Esophagus (tissue), 2 donors: ENCODE results near the gene AP2A1. TPM values are rescaled to one million over a fixed set of nuclear protein-coding genes. Genes with fewer than 3 reads are reported as not detected.

Experiments
- H3K27ac ChIP-seq, 2 donors: one replicate each; pipeline ENCODE4 v1.5.1; 2013; ENCODE audit warnings: low read depth in 2 of 2, mild to moderate bottlenecking in 2 of 2, inconsistent platforms in 1 of 2, low read length in 1 of 2, moderate library complexity in 1 of 2
- H3K27me3 ChIP-seq, 2 donors: one replicate each; pipeline ENCODE4 v1.6.1; 2013; ENCODE audit warnings: low read length in 2 of 2, control low read depth in 1 of 2, mild to moderate bottlenecking in 1 of 2; ENCODE audit not compliant: insufficient read depth in 2 of 2, control insufficient read depth in 1 of 2
- H3K36me3 ChIP-seq, 2 donors: one replicate each; pipeline ENCODE4 v1.6.1; 2013; ENCODE audit warnings: low read length in 1 of 2; ENCODE audit not compliant: control insufficient read depth in 2 of 2, insufficient read depth in 2 of 2
- H3K4me1 ChIP-seq, 2 donors: one replicate each; pipeline ENCODE4 v1.6.1; 2013; ENCODE audit warnings: low read length in 1 of 2; ENCODE audit not compliant: control insufficient read depth in 2 of 2, insufficient read depth in 2 of 2
- H3K4me3 ChIP-seq, 2 donors: one replicate each; pipeline ENCODE4 v1.5.1; 2013; ENCODE audit warnings: low read length in 2 of 2, mild to moderate bottlenecking in 2 of 2, low read depth in 1 of 2, moderate library complexity in 1 of 2
- H3K9me3 ChIP-seq, 2 donors: one replicate each; pipeline ENCODE4 v1.6.1; 2013; ENCODE audit warnings: mild to moderate bottlenecking in 2 of 2, low read depth in 1 of 2, low read length in 1 of 2, moderate library complexity in 1 of 2; ENCODE audit not compliant: control insufficient read depth in 2 of 2, insufficient read depth in 1 of 2
- WGBS, 2 donors: extraction: QIAGEN DNeasy Blood & Tissue Kit; methylation state at CpG; one replicate each; pipeline ENCODE4 v1.1.7; 2013; 5-methylcytosine and 5-hydroxymethylcytosine counted together
- polyA plus RNA-seq, 2 donors: library from polyadenylated mRNA; stranded (reverse); fragments of 200-250 nt; gene quantifications; one replicate each; pipeline ENCODE4 v1.2.3, GENCODE V29; 2013
- donor health status: healthy with polysubstance abuse.
- donor health status: Bipolar disorder and iron deficiency.

The AP2A1 gene
- polyA plus RNA-seq, 2 donors = 37.4 to 40.7 TPM

DNA sequence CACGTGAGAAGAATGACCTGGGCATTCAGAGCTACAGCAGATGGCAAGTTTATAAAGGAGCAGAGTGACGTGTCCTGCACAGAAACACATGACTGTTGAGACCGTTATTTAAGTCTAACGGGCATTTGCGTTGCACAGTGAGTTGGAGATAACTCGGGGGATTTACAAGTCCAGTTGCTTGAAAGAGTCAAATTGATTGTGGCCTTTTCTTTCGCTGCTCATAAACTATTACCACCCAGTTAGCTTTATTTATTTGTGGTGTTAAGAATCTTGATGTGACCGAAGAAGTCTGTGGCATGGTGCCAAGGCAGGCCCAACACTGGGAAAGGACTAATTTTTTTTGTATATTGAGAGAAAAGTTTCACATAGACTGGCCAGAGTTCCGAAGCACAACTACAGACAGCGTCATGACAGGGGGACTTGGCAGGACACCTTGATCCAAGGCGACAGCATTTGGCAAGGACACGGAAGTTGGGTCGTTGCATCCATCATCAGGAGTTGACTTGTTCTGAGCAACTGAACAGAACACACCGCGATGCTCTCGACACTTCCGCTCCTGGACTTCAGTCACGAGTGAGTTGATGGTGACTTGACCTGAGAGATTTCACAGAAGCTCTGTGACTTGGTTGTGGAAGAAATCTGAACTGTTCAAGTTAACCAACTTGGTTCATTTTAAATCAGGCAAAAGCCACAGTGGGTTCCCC, 72.2 kb downstream of the AP2A1 start:
- Histone ChIP-seq H3K4me3 (no peak overlapping the region), H3K27me3 (no peaks in the 10 kb centered on the region), H3K4me1 (no peaks in the 10 kb centered on the region), H3K9me3 (no peaks in the 10 kb centered on the region), H3K27ac (no peak overlapping the region), H3K36me3 (peaks cover 18 to 29% of the 10 kb centered on the region in 2 donors)
- WGBS, 2 donors = 88 to 89% methylated on average over 18 of the region's 18 CpGs

DNA sequence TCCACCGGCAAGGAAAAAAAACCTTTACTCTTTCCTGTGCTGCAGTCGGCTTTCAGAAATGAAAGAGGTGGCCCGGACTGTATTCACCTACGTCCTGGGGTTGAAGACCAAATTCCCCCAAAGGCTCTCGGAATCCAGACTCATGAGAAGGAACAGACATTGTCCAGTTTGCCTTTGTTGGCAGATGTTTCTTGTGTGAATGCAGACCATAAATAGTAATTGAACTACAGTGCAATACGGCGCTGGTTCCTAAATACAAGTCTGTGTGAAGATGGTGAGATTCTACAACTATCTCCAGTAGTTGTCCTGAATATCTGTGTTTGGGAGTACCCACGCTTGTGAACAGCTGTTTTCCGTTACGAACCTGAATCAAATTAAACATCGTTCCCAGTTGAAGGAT, 72.9 kb downstream of the AP2A1 start:
- Histone ChIP-seq H3K27ac (no peak overlapping the region), H3K4me3 (no peak overlapping the region), H3K9me3 (no peaks in the 10 kb centered on the region), H3K36me3 (peaks cover 12 to 22% of the 10 kb centered on the region in 2 donors), H3K4me1 (no peaks in the 10 kb centered on the region), H3K27me3 (no peaks in the 10 kb centered on the region)
- 92 to 94% methylated on average over 11 of the region's 11 CpGs for WGBS, 2 donors

DNA sequence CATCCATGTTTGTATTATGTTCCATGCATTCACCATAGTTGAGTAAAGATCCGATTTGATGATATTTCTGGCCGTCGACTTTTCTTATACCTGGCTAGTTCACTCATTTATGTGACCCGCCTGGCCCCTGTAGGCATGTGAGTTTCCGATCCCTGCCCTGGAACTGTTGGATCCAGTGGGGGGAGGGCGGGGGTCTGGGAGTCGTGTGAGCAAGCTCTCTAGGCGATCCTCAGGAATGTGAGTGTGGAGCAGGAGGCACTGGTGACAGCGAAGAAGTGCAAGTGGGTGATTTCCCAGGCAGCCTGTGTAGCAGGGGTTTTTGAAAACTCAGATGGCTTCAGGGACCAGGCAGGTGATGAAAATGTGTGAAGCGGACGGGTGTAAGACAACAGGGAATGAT, 73.5 kb downstream of the AP2A1 start:
- Histone ChIP-seq H3K27me3 (no peaks in the 10 kb centered on the region), H3K36me3 (peaks cover 12 to 16% of the 10 kb centered on the region in 2 donors), H3K4me1 (no peaks in the 10 kb centered on the region), H3K9me3 (no peaks in the 10 kb centered on the region), H3K4me3 (no peak overlapping the region), H3K27ac (no peak overlapping the region)
- 88 to 94% methylated on average over 11 of the region's 11 CpGs for WGBS, 2 donors

DNA sequence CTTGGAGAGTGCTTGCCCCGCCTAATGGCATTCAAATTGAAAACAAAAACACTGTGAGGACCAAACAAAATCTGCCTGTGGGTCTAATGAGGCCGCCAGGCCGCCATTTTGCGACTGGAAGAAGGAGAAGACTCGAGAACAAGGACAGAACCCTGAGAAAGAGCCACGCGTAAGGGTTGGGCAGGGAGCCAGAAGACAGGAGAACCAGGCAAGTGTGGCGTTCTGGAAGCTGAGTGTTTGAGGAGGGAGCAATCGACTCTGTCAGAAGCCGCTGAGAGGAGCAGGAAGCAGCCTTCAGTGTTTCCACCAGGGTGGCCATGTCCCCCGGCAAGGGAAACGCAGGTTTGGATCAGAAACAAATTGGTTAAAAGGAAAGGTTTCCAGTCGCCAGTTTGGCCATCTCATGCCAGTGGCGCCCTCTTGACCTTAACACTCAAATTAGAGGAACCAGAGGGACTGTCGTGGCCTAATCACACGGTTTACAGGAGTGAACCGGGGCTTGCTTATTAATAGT, 74.0 kb downstream of the AP2A1 start:
- 92% methylated on average over 17 of the region's 17 CpGs for WGBS, 2 donors
- Histone ChIP-seq H3K27me3 (no peaks in the 10 kb centered on the region), H3K4me3 (no peak overlapping the region), H3K4me1 (no peaks in the 10 kb centered on the region), H3K36me3 (peaks cover 9 to 15% of the 10 kb centered on the region in 2 donors), H3K9me3 (no peaks in the 10 kb centered on the region), H3K27ac (no peak overlapping the region)

DNA sequence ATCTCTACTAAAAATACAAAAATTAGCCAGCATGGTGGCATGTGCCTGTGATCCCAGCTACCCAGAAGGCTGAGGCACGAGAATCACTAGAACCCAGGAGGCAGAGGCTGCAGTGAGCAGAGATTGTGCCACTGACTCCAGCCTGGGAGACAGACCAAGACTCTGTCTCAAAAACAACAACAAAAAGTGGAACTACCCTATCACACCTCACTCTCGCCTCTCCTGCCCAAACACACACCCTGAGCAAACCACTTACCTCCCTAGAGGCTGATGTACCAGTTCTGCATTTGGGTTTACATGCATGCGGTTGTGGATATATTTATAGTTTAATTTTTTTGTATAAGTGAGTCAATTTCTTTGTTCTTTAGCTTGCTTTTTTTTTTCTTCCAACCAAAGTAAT, 76.5 kb downstream of the AP2A1 start:
- Histone ChIP-seq H3K9me3 (no peaks in the 10 kb centered on the region), H3K4me1 (no peaks in the 10 kb centered on the region), H3K27ac (no peak overlapping the region), H3K27me3 (no peaks in the 10 kb centered on the region), H3K4me3 (no peak overlapping the region), H3K36me3 (peaks cover 2 to 6% of the 10 kb centered on the region in 2 donors)
- WGBS, 2 donors = 84 to 88% methylated on average over 3 of the region's 3 CpGs

DNA sequence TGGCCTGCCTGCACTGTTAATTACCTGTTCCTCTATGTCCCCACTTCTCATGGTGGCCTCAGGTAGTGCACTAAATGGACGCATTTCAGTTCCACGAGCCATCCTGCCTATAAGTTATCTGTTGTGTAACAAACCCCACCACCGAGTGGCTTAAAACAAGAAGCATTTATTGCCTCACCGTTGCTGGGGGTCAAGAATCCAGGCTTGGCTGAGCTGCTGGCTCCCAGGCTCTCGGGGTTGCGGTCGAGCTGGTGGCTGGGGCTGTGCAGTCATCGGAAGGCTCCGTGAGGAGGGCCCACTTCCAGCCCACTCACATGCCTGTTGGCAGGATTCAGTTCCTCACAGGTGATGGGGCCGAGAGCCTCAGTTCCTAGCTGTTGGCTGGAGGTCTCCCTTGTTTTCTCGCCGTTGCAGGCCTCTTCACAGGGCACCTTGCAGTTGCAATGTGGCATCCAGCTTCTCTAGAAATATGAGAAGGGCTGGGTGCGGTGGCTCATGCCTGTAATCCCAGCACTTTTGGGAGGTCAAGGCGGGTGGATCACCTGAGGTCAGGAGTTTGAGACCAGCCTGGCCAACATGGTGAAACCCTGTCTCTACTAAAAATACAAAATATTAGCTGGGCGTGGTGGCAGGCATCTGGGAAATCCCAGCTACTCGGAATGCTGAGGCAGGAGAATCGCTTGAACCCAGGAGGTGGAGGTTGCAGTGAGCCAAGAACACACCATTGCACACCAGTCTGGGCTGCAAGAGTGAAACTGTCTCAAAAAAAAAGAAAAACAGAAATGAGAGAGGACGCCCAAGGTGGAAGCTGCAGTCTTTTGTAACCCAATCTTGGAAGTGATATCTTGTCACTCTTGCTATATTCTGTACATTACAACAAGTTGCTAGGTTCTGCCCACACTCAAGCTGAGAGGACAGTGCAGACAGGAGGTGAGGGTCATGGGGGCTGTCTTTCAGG, 77.6 kb downstream of the AP2A1 start:
- Histone ChIP-seq H3K9me3 (no peaks in the 10 kb centered on the region), H3K4me1 (no peaks in the 10 kb centered on the region), H3K27ac (no peak overlapping the region), H3K4me3 (no peak overlapping the region), H3K27me3 (no peaks in the 10 kb centered on the region), H3K36me3 (peaks cover 2 to 4% of the 10 kb centered on the region in 2 donors)
- WGBS, 2 donors = 82 to 85% methylated on average over 18 of the region's 18 CpGs

DNA sequence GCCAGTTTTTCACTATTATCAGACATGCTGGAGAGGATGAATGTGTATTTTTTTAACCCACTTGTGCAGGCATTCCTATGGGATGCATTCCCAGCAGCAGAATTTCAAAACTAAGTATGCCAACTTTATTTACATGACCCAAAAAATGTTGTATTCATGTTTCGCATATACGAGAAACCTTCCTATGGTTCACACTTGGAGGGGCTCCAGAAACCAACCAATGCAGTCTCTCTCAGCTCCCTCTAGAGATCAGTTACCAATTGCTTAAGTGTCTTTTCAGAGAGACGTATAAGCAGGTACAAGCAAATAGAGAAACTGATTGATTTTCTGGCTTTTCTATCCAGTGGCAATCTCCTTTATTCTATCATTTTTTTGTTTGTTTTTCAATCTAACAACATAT, 78.6 kb downstream of the AP2A1 start:
- Histone ChIP-seq H3K36me3 (peaks cover 2 to 3% of the 10 kb centered on the region in 2 donors), H3K9me3 (no peaks in the 10 kb centered on the region), H3K27me3 (no peaks in the 10 kb centered on the region), H3K4me3 (no peak overlapping the region), H3K27ac (no peak overlapping the region), H3K4me1 (no peaks in the 10 kb centered on the region)
- 35 to 49% methylated on average over 3 of the region's 3 CpGs for WGBS, 2 donors

DNA sequence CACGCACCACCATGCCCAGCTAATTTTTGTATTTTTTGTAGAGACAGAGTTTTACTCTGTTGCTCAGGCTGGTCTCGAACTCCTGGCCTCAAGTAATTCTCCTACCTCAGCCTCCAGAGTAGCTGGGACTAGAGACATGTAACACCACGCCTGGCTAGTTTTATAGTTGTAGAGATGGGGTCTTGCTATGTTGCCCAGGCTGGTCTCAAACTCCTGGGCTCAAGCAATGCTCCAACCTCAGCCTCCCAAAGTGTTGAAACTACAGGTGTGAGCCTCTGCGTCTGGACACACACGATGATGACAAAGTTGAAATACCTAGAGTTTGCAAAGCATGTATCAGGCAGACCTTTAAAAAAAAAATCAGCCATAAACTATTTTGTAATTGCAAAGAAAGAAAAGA, 79.6 kb downstream of the AP2A1 start:
- Histone ChIP-seq H3K36me3 (no peaks in the 10 kb centered on the region), H3K27me3 (no peaks in the 10 kb centered on the region), H3K9me3 (no peaks in the 10 kb centered on the region), H3K27ac (no peak overlapping the region), H3K4me3 (no peak overlapping the region), H3K4me1 (no peaks in the 10 kb centered on the region)
- 72 to 84% methylated on average over 5 of the region's 5 CpGs for WGBS, 2 donors

DNA sequence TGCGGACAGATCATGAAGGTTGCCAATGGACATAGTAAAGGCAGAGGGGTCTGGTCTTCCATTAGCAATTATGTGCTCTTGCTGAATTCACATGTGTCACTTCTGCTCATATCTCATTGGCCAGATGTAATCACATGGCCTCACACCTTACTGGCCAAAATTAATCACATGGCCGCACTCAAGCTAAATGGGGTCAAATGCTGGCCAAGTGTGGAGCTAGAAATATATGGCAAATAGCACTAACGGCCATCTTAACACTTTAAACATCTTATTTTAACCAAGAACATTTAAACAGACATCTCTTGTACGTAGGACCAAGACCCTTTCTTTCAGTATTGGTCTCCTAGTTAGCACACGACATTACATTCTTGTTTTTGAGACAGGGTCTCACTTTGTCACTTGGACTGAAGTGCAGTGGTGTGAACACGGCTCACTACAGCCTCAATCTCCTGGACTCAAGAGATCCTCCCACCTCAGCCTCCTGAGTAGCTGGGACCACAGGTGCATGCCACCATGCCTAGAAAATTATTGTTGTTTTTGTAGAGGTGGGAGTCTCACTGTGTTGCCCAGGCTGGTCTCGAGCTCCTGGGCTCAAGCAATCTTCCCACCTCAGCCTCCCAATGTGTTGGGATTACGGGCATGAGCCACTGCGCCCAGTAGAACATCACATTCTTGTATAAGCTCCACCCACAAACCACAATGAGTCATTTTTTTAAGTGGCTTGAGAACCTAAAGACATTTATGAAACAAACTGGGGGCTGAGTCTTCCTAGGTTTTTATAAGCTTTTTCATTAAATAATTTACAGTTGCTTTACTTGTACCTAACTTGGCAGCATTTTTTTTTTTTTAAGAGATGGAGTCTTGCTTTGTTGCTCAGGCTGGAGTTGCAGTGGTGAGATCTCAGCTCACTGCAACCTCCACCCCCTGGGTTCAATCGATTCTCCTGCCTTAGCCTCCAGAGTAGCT, 81.2 kb downstream of the AP2A1 start:
- no peak overlapping the region for H3K4me3 ChIP-seq
- no peak overlapping the region for H3K27ac ChIP-seq
- no peaks in the 10 kb centered on the region for H3K36me3 ChIP-seq
- 78 to 85% methylated on average over 10 of the region's 10 CpGs for WGBS, 2 donors
- no peaks in the 10 kb centered on the region for H3K9me3 ChIP-seq
- no peaks in the 10 kb centered on the region for H3K27me3 ChIP-seq
- H3K4me1 ChIP-seq = peaks cover 0 to 10% of the 10 kb centered on the region in 2 donors
